Left lobe of liver (tissue), 2 donors: ENCODE results near the gene FABP6. TPM values are rescaled to one million over a fixed set of nuclear protein-coding genes. Genes with fewer than 3 reads are reported as not detected.

Experiments used
- ATAC-seq: fragments of 200-7000 bp; cut with Tn5 transposase; one replicate; pipeline ENCODE4 v1.9.1; 2020; ENCODE audit warnings: mild to moderate bottlenecking, moderate library complexity
- DNase-seq: peaks from one replicate; pipeline ENCODE4 v3.0.0-alpha.2; 2020; ENCODE audit warnings: low spot score
- total RNA-seq: library from RNA; stranded (reverse); gene quantifications from one replicate; pipeline ENCODE4 v1.2.1, GENCODE V29; 2021
- donor health status: DM: no; HTN: no; CAD: no; lungs with moderate emphysema.
- donor health status: DM: no; HTN: yes; CAD: no.

Gene FABP6
- total RNA-seq, 1 donor from 2014 or later: not detected

- DNase-seq: no peak
- peak; percentile 38 for ATAC-seq
These were observed 31.8 kb downstream of the FABP6 start for GRCh38 chr5:160260881-160261815.

GRCh38 chr5:160262151-160263074 lies 33.1 kb downstream of the FABP6 start:
- no peak for ATAC-seq
- DNase-seq: no peak

GRCh38 chr5:160263326-160263855 lies 34.1 kb downstream of the FABP6 start:
- no peak for DNase-seq
- no peak for ATAC-seq

GRCh38 chr5:160266044-160266443 lies 36.7 kb downstream of the FABP6 start:
- no peak for DNase-seq
- no peak for ATAC-seq

- DNase-seq (no peak), ATAC-seq (peak; percentile 14)
These were observed 37.5 kb downstream of the FABP6 start for GRCh38 chr5:160266752-160267345.

GRCh38 chr5:160268121-160268520 lies 38.8 kb downstream of the FABP6 start:
- DNase-seq: no peak
- ATAC-seq: no peak

- DNase-seq (peak; percentile 77), ATAC-seq (peak; percentile 83)
These were observed 39.7 kb downstream of the FABP6 start for GRCh38 chr5:160269017-160269416.

GRCh38 chr5:160270704-160271103 lies 41.4 kb downstream of the FABP6 start:
- ATAC-seq: no peak
- no peak for DNase-seq

- ATAC-seq: peak; percentile 43
- DNase-seq: no peak
These were observed 42.1 kb downstream of the FABP6 start for GRCh38 chr5:160271396-160271795.

- ATAC-seq (no peak), DNase-seq (no peak)
These were observed 42.5 kb downstream of the FABP6 start for GRCh38 chr5:160271836-160272235.

- DNase-seq: no peak
These were observed 43.0 kb downstream of the FABP6 start for GRCh38 chr5:160272264-160272663.

GRCh38 chr5:160272889-160273288 lies 43.6 kb downstream of the FABP6 start:
- ATAC-seq: no peak

More at GRCh38 chr5:160272264-160272663, 43.0 kb downstream of the FABP6 start:
- ATAC-seq: no peak

GRCh38 chr5:160274483-160274931 lies 45.2 kb downstream of the FABP6 start:
- ATAC-seq (no peak), DNase-seq (no peak)

More at GRCh38 chr5:160272889-160273288, 43.6 kb downstream of the FABP6 start:
- DNase-seq: no peak

GRCh38 chr5:160278343-160278742 lies 49.0 kb downstream of the FABP6 start:
- ATAC-seq: no peak
- no peak for DNase-seq

GRCh38 chr5:160280384-160281095 lies 51.2 kb downstream of the FABP6 start:
- ATAC-seq: no peak
- no peak for DNase-seq

- DNase-seq: no peak
- ATAC-seq: no peak
These were observed 52.0 kb downstream of the FABP6 start for GRCh38 chr5:160281275-160281674.

- ATAC-seq (no peak), DNase-seq (no peak)
These were observed 55.1 kb downstream of the FABP6 start for GRCh38 chr5:160284291-160284873.

- ATAC-seq (no peak), DNase-seq (no peak)
These were observed 56.0 kb downstream of the FABP6 start for GRCh38 chr5:160285316-160285715.

GRCh38 chr5:160286947-160287346 lies 57.6 kb downstream of the FABP6 start:
- DNase-seq (no peak), ATAC-seq (no peak)
